GM19035 (cell line): ENCODE data around the gene SNX18.

ENCODE experiments used
- ATAC-seq: cut with Tn5 transposase; IDR thresholded peaks from one replicate; pipeline ENCODE4 v1.9.1; 2021; ENCODE audit not compliant: unreplicated experiment

SNX18 gene

GRCh38 chr5:54540286-54540685, 22.7 kb downstream of the SNX18 start:
- no peak for ATAC-seq

- ATAC-seq = no peak
Observed at GRCh38 chr5:54541823-54542783, 24.5 kb downstream of the SNX18 start.

DNA sequence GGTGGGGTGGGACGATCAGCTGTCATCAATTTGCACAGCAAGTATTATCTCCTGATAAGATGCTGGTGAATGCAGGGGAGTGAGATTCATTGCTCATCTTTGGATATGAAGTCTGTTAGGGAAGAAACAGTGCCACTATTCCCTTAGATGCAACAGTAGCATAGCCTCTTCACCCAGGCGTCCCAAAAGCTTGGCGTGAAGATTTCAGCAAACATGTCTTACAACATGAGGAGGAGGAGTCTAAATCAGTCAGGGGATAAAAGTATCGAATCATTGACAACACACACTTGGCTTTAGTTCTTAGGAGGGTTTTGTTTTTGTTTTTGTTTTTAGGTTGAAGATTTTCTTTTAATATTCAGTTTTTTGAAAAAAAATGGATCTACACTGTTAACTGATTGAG, 26.5 kb downstream of the SNX18 start:
- no peak for ATAC-seq

GRCh38 chr5:54545796-54546195, 28.2 kb downstream of the SNX18 start:
- no peak for ATAC-seq

GRCh38 chr5:54547711-54548250, 30.2 kb downstream of the SNX18 start:
- ATAC-seq = no peak

DNA sequence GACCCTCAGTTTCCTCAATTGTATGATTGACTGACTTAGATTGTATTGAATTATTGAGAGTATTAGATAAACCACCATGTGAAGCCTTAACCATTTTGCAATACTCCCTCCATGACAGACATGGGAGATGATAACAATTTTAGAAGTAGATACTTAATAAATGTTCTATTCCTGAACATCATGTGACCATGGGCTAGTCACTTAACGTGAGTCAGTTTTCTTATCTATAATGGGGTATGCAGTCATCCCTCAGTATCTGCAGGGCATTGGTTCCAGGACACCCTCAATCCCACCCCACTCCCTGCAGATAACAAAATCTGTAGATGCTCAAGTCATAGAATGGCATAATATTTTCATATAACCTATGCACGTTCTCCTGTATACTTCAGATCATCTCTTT, 31.0 kb downstream of the SNX18 start:
- no peak for ATAC-seq

- ATAC-seq = no peak
Observed at GRCh38 chr5:54551292-54551691, 33.7 kb downstream of the SNX18 start.

GRCh38 chr5:54551926-54552325, 34.4 kb downstream of the SNX18 start:
- ATAC-seq = no peak

DNA sequence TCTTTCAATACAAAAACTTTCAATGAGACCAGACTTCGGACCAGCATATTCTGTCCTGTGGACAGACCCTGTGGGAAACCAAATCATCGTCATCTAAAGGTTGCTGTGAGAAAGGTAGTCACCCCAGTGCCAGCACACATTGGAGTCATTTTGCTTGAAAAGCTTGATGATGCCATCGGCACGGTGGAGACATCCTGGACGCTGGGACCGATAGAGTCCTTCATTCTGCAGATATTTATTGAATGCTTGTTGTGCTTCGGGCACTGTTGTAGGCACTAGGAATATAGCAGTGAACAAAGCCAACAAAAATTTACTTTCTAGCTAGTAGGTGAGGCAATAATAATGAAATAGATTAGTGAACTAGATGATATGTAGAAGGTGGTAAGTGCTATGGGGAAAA, 34.9 kb downstream of the SNX18 start:
- no peak for ATAC-seq

- ATAC-seq = no peak
Observed at GRCh38 chr5:54553659-54554207, 36.2 kb downstream of the SNX18 start.

DNA sequence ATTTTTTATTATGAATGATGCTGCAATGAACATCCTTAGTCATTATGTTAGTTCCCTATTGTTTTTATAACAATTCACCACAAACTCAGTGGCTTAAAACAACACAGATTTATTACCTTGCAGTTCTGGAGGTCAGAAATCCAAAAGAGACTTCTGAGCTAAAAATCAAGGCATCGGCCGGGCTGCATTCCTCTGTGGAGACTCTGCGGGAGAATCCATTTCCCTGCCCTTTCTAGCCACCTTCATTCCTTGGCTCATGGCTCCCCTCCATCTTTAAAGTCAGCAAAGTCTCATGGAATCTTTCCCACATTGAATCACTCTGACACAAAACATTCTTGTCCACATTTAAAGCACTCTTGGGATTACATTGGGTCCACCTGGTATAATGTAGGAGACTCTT, 38.6 kb downstream of the SNX18 start:
- no peak for ATAC-seq

GRCh38 chr5:54558362-54558761, 40.8 kb downstream of the SNX18 start:
- no peak for ATAC-seq

DNA sequence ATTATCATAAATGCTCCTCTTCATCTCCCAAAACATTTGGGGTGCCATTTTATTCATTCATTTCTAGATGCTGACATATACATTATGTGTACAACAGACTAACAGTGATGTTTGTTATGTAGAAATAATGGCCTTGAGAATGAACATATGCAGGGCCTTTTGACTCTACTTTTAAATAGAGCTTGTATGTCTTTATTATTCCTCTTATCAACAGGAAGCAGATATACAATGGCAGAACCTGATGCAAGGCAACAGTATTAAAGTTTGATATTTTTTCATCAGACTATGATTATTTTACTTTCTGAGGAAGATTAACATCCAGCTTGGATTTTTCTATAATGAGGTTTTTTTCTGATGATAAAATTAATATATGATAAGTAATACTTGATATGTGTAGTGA, 44.1 kb downstream of the SNX18 start:
- no peak for ATAC-seq

DNA sequence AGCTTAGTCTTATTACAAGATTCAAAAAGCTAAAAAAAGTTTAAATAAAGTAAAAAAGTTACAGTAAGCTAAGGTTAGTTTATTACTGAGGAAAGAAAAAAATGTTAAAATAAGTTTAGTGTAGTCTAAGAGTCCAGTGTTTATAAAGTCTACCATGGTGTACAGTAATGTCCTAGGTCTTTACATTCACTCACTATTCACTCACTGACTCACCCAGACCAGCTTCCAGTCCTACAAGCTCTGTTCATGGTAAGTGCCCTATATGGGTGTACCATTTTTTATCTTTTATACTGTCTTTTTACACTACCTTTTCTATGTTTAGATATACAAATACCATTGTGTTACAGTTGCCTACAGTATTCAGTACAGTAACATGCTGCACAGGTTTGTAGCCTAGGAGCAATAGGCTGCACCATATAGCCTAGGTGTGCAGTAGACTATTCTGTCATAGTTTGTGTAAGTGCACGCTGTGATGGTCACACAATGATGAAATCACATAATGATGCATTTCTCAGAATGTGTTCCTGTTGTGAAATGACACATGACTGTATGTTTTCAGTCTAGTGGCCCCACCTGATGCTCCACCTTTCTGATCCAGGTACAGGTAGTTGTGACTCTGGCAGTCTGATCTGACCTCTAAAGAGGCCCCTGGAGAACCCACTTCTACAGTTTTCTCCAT, 45.7 kb downstream of the SNX18 start:
- ATAC-seq = no peak

GRCh38 chr5:54567996-54568395, 50.4 kb downstream of the SNX18 start:
- ATAC-seq = no peak

DNA sequence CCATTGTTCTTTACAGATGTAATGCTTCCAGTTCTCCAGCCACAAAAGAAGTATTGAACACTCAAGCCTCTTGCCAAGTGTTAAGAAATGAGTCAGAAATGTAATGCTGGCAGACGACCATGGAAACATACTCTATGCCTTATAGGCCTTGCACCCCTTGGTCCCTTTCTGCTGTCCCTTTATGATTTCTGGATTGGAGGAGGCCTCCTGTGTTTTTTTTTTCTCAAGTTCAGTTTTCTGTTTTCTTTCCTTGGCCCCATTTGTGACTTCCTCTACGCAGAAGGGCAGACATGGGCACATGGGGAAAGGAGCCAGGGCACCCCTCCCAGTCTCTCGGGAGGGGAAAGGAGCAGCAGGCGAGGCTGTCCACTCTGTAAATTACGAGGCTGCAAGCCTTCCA, 53.4 kb downstream of the SNX18 start:
- ATAC-seq = no peak

GRCh38 chr5:54571462-54571861, 53.9 kb downstream of the SNX18 start:
- ATAC-seq = no peak

DNA sequence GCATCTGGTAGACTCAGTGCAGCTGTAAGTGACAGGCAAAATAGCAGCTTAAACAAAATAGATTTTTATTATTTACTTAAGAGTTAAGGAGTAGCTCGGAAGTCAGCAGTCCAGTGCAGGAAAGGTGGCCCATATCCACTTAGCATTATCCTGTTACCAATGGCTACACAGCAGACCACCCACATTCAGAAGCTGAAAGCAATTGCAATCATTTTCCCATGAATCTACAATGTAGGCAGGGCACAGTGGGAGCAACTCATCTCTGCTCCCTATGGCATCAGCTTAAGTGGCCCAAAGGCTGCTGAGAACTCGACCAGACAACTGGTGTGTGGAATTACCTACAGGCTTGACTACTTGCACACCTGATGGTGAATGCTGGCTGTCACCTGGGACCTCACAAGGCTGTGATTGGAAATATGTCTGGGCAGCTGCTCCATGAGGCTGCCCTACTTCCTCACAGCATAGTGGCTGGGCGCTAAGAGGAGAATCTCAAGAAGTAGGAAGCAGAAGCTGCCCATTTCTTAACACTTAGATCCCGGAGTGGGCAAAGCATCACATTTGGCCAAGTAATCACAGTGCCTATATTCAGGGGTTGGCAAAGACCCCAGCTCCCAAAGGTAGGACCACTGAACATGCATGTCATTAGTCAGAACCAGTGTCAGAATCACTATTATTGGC, 56.4 kb downstream of the SNX18 start:
- no peak for ATAC-seq

DNA sequence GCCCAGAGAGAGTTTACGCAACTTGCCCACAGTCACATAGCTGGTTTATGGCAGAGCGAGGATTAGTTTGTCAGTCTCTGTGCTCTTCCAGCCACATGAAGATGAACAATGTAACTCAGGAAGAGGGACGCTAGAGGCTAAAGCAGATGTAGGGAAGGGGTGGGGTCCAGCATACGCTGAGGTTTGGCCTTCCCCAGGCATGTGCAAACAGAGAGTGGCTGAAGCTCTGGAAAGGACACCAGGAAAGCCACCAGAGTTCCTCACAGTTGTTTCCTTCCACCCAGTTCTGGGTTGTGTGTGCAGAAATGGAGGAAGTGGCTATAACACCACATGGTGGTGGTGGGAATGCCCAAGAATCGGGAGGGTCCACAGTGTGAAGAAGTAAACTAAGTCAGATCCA, 60.0 kb downstream of the SNX18 start:
- ATAC-seq = no peak

- ATAC-seq = no peak
Observed at GRCh38 chr5:54577937-54578653, 60.5 kb downstream of the SNX18 start.
